ENCODE data around the gene POU2F2.

POU2F2 gene

DNA sequence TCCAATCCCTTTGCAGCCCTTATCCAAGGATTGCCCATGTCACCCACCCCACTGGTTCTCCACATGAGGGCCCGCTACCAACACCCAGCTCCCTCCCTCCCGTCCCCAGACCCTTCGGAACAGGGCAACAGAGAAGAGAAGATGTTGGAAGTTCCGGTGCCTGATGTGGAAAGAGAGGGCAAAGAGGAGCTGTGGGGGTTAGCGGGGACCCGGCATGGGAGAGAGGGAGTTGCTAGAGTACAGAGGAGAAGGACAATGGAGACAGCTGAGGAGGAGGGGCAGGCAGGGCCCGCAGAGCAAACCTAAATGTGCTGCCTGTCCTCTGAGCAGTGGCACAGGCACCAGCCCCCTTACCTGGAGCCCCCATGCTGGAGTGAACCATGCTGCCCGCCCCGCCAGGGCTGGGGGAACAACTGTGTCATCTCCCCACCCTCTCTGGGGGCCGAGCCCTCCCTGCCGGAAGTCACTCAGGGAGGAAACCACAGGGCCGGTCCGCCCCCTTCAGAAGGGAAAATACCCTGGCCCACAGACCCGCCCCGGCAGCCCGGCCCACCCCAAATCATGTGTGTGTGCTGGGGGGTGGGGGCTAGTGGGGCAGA is at the start of gene POU2F2:
Gene POU2F2 (minus strand): TSS at position 417 of the 599 bp plus-strand sequence. CDS start 35 bp downstream, at position 382.
- no peak for DNase-seq

DNA sequence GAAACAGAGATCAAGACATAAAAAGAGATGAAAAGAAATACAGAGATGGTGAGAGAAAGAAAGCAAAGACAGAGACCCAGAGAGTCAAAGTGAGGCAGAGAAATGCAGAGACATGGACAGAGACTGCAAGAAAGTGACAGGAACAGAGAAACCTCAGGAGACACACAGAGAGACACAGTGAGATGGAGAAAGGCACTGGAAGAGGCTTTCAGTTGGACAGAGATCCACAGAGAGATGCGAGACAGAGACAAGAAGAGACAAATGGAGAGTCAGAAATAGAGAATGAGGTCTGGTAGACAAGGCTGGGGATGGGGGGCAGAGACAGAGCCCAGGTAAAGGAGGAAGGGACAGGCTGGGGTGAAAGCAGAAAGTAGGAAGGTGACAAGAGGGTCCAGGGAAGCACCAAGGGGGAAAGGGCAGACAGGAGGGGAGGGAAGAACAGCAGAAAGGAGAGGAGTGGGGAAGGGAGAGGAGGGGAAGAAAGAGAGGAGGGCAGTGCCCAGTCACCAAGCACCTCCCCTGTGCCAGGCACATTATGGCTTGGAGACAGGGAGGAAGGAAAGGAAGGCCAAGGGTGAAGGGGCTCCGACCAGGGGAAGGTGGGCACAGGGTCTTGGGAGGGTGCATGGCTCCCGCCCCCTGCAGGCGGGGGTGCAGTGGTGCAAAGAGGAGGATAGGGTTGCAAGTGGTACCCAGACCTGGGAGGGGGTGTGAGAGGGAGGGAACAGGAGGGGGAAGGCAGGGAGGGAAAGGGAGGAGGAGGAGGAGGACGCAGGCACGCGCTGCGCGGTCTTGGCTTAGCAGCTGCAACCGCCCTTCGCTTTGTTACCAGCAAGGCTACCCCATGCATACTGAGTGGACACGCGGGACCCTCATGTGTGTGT is 46.8 kb upstream of the POU2F2 start:
- no peak for DNase-seq

DNA sequence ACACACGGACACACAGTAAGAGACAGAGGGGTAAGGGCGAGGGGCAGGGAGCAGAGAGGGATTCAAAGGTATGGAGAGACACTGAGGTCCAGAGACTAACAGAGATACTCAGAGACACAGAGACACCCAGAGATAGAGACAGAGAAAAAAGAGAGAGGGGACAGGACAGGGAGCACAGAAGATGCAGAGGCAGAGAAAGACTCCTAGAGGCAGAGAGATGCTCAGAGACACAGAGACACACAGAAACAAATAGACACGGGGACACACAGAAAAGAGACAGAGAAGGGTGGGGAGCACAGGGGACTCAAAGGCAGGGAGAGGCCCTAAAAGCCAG is 45.4 kb upstream of the POU2F2 start:
- no peak for DNase-seq

DNA sequence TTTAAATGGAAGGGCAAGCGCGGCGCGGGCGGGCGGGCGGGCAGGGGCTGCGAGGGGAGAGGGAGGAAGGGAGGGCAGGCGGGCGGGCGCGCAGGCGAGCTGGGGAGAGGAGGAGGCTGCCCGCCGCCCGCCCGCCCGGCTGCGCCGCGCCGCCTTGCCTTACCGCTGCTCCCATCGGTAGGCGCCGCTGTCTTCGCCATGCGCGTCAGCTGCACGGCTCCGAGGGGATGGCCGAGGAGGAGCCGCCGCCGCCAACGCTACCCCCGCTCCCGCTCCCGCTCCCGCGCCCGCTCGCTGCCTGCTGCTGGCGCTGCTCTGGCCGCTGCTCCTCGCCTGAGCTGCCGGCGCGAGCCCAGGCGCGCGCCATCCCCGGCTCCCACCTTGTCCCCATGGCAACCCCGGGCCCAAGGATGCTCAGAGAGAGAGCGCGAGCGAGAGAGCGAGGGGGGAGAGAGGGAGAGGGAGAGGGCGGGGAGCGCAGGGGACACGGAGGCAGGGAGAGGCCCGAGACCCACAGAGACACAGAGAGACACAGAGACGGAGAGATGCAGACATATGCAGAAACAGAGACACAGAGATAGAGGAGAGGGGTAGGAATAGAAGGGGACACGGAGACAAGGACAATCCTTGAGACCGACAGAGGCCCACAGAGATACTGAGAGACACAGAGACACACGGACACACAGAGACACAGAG is 44.9 kb upstream of the POU2F2 start:
- peak; percentile 84 for DNase-seq

DNA sequence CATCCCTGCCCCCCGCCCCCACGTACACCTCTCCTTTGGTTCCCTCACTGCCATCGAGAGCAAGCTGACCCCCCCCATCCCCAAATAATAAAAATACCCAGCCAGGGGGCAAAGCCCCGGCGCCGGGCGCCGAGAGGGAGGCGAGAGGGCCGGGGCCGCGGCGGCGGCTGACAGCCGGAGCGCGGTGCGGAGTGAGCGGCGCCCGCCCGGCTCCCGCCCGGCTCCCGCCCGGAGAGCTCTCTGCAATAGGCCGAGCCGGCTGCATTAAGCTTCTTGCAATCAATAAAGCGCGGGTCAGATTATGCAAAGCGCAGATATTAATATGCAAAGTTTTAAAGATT is 44.4 kb upstream of the POU2F2 start:
- no peak for DNase-seq

DNA sequence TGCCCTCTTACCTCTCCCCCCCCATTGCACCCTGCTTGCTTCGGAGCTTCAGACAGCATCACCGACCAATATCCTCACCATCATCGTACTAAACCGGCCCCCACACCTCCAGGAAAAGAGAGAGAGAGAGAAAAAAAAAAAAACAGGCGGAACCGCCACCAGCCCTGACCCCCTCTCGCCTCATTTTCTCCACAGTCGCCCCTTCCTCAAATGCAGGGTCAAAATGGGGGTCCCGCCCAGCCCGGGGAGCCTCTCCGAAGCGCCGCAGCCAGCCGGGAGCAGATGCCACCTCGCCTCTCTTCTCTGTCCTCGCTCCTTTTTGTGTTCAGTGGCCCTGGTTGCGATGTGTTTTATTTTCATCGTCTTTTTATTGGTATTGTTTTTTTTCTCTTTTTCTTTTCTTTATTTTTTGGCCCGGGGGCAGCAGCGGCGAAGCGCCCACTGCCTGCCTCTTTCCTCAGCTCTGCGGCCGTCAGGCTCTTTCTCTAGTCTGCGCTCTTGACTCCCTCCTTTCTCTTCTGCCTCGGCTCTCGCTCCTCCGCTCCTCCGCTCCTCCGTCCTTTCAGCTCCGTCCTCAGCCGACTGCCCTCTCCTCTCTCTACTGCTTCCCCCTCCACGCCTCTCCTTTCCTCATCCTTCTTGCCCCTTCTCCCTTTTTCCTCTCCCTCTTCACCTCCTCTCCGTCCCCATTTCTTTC is 43.9 kb upstream of the POU2F2 start:
- no peak for DNase-seq

DNA sequence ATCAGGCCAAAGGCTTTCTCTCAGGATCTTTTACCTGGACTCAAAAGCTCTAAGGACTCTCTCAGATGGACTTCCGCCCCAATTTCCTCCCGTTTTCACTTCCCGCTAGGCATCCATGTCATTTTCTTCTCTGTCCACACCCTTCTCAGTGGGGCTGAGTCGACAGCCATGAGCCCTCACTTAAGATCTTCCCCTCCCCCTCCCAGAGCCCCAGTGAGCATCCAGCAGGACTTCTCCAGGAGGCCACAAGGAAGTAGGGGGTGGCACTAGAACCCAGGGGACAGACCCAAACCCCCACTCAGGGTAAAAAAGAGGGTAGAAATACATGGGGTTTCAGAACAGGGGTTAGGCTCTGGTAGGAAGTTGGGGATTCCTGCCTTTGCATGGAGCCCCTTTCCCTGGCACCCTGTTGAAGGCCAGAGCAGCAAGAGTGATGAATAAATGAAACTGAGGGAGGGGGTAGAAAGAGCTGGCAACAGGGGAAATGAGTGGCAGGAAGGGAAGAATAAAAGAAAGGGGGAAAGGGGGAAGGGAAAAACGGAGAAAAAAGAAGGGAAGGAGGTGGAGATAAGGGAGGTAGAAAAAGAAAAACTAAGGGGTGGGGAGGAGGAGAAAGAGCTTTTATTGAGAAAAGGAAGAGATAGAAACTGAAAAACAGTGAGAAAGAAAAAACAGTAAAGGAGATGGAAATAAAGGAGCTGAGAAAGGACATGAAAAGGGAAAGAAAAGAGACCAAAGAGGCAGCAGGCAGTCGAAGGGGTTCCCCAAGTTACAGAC is 42.9 kb upstream of the POU2F2 start:
- no peak for DNase-seq

DNA sequence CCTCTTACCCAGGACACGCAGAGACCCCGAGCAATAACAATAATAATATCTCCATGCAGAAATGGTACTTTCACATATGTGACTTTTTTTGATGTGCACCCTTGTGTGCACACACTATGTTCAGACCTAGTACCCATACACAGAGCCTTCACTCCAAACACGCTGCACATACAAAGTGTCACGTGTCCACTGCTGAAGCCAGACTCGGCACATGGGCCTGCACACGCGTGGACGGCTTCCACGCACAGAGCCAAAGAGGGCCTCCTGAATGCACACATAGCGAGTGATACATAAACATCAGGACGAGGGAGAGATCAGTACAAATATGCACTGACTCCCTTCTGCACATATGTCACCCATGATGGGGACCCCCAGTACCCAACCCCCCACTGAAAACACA is 41.9 kb upstream of the POU2F2 start:
- DNase-seq = no peak

DNA sequence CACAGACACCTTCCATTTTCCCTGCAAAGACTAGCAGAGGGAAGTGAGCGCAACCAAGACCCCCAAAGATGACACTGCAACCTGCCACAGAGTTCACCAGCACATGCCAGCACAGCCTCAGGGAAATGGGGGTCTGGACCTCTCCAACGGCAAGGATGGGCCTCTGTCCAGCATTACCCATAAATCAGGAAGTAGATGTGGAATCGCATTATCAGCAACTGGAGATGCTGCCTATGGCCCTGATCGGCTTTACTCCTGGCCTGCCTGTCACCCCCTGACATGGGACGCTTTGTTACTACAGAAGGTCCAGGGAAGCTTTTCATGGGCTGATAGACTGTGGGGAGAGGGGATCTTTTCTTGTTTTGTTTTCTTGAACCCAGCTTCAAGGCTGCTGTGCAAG is 41.4 kb upstream of the POU2F2 start:
- no peak for DNase-seq

DNA sequence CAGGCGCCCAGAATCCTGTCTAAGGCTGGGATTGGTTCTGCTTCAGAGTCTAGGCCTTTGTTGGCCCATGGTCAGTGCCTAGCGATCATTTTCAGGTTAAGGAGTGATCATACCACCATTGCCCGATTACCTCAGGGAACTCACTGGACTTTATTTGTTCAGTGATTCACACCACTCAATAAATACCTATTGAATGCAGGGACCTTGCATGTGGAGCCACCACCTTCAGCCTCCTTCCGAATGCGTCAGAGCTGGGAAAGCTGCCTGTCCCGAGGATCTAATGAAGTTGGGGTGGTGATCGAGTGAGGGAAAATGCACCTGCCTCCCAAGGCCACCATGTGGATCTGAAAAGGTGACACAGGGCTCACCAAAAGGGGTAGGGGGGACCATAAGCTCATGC is 40.0 kb upstream of the POU2F2 start:
- no peak for DNase-seq

DNA sequence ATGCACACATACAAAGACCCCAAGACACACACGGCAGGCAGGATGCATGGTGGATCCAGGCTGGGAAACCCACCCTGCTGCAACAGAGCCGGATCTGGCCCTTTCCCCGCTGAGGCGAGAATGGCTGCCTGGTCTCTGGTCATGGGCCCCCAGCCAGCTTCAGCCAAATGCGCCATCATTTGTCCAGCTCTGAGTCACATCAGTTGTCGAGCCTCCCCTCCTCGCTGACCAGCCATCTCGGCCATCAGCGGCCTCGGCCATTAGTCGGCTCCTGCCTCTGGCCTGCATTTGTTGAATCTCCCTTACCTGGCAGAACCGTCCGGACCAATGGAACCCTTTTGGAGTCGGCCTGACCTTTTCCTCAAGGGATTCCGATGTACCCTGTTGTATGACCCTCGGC is 38.5 kb upstream of the POU2F2 start:
- DNase-seq = no peak

DNA sequence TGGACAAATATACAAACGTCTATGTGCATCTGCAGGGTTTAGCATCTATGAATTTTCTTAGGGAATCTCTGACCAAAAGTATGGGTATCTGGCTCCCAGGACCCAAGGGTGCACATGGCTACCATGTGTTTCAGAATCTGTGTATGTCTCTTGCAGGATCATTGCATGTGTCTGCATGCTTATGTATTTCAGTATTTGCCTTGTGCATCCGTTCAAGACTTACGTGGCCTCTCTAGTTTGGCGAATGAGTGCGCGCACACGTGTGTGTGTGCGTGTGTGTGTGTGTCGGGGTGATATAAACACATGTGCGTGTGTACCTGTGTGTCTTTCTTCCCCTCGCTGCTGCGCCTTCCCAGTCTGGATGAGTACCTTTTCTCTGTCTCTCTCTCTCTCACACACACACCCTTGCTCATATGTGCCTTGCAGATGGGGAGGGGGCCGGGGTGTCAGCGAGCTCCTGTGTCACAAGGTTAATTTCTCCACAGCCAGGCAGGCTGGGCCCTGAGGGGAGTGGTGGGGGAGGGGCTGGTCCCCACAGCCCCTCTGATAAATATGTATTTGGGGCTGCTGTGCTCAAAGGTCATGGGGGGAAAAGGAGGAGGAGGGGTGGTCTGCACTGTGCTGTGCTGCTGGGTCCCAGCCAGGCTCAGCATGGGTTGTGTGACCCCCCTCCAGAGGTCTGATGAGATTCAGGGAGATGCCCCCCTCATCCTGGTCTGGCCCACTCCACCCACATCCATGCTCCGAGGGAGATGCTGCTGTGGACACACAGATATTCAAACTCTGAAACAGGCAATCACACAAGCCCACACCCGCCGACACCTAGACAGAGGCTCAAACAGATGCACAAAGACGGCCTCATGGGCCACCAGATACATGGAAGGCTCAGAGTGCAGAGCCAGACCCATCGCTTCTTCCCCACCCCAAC is 37.5 kb upstream of the POU2F2 start:
- no peak for DNase-seq

DNA sequence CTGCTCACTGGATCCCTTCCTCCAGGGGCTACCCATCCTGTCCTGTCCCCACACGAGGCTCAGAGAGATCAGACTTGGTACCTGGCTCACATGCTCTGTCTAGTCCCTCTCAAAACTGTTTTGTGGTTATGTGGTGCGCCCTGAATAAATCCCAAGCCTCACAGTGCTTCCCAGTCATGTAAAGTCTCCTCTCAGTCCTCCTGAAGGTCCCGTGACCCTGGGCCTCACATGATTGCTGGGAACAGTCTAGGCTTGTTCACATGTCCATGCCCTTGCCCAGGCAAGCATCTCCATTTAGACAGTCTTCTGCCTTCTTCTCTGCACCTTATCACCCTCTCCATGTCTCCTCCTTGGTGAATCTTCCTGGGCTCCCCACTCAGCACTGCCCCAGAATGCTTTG is 36.0 kb upstream of the POU2F2 start:
- DNase-seq = no peak

DNA sequence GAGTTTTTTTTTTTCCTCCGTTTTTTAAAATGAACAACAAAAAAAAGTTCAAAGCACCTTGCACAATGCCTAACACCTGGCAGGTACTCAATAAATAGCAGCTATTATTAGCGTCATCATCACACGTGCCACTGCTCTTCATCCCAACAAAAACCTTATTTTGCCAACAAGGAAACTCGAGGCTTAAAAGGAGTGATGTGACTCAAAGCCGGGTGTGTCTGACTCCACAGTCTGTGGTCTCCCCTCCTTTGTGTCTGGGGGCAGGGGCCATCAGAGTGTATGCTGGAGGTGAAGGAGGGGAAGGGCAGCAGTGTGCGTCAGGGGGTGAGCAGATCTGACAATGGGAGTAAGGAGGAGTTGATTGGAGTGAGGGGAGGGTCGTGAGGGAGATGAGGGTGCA is 34.1 kb upstream of the POU2F2 start:
- no peak for DNase-seq

DNA sequence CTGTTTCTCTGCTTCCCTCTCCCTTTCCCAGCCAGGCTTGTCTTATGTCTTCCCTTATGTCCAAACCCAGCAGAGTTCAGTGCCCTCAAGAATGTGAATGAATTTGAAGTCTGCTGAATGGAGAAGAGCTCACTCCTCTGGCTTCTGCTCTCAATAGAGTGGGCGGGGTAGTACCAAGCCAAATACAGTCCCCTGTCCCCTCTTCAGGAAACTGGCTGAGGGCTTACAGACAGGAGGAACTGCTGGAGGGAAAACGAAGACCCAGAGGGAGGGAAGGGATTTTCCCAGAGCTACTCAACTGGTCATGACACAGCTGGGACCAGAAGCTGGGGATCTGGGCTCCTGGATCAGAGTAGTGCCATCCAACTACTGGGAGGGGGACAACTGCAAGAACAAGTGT is 32.9 kb upstream of the POU2F2 start:
- no peak for DNase-seq

DNA sequence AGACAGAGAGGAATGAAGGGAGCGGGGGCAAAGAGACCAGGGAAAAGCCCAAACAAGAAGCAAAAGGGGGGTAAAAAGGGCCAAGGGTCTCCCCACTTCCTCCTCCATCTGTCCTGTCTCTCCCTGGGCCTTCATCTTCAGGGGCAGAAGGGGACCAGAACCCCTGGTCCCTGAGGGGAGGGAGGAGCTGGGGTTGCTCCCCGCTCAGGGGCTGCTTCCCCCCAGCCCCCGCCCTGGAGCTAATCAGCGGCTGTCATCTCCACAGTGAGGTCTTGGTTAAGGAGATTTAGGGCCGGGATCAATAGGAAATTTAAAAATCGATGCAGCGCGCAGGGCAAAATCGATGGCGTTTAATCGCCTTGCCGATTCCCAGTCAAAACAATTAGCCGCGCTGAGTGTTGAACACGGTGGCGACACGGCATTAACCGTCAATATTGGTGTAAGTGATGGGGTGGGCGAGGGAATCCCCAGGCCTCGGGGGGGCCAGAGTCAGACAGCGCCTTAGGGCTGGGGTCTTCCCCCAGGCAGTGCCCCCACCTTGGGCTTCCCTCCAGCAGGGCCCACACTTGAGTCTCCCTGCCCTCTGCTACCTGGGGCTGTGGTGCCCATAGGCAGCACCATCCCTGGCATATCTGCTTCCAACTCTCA is 29.5 kb upstream of the POU2F2 start:
- no peak for DNase-seq

DNA sequence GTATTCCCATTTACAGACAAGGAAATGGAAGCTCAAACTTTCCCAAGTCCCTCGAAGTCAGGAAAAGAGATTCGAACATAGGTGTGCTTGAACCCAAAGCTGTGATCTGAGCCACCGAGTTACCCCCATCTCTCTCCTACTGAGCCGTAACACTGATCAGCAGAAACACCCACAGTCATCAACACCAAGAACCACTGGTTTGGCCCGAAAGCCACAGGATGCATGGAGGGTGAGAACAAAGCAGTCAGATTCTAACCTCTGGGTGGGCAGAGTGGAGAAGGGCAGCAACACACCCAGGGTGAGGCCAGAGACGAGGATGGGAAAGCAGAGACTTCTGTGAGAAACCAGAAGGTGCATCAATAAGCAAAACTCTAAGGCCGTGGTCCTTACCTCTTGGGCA is 27.7 kb upstream of the POU2F2 start:
- DNase-seq = no peak

DNA sequence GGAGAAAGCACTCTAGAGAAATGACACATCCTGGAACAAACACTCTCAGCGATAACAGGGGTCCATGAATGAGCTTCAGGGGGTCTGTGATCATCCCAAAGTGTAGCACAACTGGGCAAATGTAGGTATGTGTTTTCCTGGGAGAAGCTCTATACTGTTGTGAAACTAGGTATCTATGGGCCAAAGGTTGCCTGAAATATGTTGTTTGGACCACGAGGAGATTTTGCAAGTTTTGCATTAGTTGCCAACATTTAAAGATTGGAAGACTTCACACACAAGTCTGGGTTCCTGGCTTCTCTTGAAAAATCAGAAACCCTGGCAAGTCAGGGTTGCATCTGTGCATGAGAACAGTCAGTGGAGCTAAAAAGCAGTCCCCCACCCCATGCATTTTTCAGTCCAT is 26.7 kb upstream of the POU2F2 start:
- DNase-seq = no peak

DNA sequence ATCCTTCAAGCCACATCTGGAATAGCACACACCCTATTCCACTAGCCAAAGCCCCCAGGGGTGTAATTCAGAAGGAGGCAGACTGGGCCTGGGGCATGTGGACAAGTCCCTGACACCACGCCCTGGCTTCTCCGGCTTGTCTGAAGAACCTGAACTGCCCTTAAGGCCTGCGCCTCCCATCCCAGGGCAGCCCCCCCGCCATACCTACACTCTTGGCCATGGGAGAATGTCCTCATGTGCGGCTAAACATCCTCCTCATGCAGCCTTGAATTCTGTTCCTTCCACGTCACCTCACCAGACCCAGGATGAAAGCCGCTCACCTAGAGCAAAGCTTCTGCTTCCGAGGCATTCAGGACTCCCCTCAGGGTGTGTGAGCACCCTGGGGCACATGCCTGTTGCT is 24.3 kb upstream of the POU2F2 start:
- DNase-seq = no peak

DNA sequence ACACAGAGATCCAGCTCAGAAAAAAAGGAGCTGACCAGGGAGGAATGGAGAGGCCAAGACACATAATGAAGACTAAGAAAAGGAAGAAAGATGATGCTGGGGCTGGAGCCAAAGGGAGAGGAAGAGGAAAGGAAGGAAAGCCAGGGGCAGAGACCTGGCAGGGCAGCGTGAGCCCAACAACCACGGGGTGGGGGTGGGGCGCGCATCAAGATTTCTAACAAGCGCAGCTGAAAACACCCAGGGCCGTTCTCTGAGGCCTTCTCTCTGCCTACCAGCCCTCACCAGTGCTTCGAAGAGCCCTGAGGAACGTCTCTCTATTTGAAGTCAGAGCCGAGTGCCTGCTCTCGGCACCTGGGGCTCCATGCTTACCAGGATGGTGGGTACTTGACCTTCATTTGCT is 23.6 kb upstream of the POU2F2 start:
- DNase-seq = no peak

All from left hindlimb (tissue), 1 donor.